HG03460 (cell line): ENCODE measurements around the gene ZG16B.

Experiments
- ATAC-seq: cut with Tn5 transposase; IDR thresholded peaks from one replicate; pipeline ENCODE4 v1.9.1; 2021; ENCODE audit not compliant: unreplicated experiment

The ZG16B gene, protein sequence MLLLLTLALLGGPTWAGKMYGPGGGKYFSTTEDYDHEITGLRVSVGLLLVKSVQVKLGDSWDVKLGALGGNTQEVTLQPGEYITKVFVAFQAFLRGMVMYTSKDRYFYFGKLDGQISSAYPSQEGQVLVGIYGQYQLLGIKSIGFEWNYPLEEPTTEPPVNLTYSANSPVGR

DNA sequence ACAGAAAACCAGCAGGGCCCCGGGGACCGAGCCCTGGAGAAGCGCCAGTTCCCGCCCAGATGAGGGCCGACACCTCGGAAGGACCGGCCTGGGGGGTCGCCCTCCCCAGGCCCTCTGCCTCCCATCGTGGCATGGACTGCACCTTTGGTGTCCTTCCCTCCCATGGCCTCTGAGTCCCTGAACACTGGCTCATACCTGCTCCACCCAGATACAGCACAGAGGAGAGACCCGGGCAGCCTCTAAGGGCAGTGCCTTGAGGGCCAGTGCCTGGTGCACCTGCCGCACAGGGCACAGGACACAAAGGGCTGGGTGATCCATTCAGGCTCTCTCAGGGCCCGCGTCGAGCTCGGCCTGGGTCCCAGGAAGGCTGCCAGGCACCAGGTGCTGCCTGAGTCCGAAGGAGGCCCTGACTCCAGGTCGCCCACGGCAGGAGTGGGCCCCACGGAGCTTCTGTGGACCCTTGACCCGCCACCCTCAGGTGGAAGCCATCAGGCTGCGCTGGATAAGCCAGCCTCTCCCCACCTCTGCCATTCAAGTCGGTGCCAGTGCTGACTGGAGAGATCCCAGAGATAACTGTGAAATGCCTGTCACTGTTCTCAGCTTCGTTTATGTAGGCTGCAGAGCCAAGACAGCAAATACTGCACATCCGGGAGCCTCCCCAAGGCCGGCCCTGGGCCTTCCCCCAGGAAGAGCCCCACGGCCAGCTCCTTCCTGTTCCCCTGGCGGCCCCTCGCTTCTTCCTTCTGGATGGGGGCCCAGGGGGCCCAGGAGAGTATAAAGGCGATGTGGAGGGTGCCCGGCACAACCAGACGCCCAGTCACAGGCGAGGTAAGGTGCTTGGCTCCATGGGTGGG lies at the start of gene ZG16B:
Gene ZG16B (plus strand): TSS at position 803 of the 854 bp plus-strand sequence. CDS start 139 bp downstream, outside the sequence.
- ATAC-seq: no peak

DNA sequence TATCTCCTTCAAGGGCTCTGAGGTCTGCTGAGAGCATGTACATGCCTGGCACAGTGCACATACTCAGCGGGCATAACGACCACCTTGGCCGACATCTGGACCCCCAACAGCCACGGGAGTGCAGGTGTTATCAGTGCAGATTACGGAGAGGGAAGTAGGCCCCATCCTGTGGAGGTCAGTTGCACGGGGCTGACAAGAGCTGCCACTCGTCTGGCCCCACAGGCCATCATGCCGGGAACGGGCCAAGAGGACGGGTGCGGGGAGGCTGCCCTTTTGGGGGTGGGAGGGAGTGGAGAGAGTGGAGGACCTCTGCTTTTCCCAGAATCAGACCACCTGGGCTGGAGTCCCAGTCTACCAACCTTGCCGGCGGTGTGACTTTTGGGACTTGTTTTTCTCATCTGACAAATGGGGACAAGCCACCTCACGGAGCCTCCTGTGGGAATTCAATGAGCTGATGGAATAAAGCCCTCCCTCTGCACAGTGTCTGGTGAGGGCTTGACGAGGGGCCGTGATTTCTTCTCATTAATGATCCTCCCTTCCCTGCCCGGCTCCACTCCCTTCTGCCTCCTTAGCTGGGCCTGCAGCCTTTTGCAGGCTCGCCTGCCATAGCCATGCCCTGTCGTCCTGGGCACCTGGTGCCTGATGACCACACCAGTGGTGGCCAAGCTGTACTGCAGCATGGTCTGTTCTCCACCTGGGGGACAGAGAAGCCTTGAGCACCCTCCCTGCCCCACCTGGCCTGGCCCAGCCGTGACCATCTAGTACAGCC lies 47.3 kb upstream of the ZG16B start:
- ATAC-seq: no peak

DNA sequence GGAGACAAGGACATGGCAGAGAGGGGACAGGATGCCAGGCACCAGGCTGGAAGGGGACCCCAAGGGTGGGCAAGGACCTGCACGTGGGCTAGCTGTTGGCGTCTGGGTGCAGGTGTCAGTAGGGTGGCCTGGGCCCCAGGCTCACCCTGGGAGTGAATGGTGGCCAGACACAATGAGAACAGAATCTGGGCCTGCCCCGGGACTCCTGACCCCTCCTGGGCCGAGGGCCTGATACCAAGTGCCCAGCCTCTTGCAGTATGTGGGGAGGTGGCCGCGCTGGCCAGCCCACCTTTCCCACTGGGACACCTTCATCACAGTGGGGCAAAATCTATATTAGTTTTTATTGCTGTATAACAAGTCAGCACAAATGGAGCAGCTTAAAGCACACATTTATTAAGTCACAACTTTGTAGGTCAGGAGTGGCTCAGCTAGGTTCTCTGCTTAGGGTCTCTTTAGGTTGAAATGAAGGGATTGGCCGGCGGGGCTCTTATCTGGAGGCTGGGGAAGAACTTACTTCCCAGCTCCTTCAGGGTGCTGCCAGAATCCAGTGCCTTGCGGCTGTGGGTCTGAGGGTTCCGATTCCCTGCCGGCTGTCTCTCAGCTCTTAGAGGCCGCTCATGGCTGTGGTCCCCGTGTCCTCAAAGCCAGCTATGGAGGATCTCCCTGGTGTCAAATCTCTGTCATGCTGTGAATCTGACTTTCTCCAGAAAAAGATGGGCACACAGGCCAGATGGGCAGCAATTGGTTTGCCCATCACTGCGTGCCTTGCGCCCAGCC lies 46.3 kb upstream of the ZG16B start:
- ATAC-seq: no peak

DNA sequence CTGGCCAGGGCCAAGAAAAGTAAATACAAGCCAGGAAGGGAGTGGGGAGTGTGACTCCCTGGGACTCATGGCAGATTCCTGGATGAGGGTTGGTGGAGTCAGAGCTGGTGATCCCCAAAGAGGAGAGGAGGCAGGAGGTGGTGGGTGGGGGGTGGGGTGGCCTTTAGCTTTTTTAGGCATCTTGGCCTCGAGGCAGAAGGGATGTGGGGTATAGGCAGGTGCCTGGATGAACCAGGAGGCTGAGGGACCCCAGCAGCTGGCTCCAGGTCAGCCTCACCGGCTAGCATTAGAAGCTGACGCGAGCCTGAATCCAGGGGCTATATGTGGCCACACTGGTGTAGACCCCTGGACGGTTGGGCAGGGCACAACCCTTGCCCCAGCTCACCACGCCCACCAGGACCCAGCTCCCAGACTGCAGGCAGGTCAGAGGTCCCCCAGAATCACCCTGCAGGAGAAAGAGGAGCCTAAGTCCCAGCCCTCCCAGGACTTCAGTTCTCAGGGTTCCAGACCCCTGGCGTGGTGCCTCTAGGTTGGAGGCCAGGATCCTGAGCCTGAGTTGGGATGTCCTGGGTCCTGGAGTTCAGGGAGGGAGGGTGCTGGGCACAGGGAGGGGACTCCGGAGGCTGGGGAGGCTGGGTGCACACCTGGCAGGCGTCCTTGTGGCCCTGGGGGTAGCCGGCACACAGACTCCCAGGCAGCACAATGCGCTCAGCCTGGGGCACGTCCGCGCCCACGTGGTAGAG lies 45.6 kb upstream of the ZG16B start:
- no peak for ATAC-seq

DNA sequence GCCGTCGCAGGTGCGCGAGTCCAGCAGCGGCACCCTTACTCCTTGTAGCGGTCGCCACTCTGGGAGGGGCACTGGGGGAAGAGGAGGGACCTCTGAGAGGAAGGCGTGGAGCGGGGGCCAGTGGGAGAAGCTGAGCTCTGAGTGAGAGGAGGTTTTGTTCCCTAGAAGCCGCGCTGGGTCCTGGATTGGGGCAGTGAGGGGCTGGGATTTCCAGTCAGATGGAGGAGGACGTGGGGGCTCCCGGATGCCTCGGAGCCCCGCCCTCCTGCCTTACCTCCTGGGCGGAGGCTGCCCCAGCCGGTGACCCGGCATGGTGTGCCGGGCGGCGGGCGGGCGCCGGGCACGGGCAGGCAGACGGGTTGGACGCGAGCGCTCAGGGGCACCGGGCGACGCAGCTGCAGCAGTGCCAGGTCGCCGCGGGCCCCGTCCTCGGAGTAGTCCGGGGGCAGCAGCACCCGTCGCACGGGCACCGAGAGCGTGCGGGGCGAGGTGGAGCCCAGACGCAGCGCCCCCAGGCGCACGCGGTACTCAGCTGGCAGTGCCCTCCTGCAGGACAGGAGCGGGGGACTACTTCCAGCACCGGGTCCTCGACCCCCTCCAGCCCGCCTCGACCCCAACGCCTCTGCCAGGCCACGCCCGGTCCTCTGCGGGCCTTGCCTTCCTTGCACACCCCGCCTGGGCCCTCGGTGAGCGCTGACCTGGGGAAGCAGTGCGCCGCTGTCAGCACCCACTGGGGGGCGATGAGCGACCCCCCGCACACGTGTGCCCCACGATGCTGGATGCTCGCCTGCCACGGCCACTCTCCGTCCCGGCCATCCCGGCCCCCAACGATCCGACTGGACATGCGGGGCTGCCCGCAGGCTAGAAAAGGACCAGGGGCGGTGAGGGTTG lies 44.8 kb upstream of the ZG16B start:
- no peak for ATAC-seq

DNA sequence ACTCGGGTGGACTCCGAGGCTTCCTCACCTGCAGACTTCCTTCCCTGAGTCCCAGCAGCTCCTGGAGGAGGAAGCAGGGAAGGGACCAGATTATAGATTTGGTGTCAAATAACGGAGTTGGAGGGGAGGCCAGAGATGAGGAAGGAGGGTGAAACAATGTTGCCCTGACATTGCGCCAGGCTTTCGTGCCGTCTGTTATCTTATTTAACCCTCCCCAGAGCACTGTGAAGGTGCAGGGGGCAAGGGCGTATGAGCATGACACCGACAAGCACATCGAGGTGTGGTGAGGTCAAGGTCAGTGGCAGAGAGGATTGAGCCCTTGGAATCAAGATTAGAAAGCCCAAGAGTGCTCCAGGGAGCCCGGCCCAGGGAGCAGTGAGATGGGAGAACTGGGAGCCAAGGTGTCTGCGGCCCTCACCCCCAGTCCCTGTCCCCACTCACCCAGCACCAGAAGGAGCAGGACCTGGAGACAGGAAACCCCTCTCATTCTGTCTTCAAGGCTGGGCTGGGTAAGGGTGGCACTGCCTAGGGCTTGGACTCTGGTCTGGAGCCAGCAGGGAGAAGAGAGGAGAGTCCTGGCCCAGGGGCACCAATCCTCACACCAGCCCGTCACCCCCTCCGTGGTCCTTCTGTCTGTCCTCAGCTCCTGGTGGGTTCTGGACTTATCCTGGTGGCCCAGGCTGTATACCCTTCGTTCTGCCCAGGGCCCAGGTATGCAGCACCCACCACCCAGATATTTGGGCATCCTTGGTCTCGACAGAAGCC lies 43.9 kb upstream of the ZG16B start:
- ATAC-seq: no peak

DNA sequence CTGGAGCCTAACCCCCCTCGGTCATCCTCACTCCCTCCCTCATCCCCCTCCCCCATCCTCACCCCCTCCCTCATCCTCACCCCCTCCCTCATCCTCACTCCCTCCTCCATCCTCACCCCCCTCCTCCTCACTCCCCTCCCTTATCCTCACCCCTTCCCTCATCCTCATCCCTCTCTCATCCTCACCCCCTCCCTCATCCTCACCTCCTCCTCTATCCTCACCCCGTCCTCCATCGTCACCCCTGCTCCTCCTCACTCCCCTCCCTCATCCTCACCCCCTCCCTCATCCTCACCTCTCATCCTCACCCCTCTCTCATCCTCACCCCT lies 43.3 kb upstream of the ZG16B start:
- no peak for ATAC-seq

DNA sequence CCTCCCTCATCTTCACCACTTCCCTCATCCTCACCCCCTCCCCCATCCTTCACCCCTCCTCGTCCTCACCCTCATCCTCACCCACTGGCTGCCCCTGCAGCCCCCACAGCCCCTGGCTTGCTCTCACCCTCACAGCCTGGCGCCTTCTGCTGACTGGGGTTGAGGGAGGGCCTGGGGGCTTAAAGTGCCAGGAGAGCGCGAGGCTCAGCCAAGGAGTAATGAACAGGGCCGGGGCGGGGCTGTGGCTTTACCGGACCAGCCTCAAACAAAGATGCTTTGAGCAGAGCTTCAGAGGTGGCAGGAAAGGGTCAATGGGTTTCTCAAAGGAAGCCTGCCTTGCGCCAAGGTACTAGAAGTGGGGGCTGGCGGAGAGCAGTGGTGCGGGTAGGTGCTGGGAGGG lies 42.7 kb upstream of the ZG16B start, which contains the start of gene PRSS33:
Gene PRSS33 (minus strand): TSS at position 155 of the 400 bp plus-strand sequence. CDS start 1,013 bp downstream, outside the sequence.
- no peak for ATAC-seq

DNA sequence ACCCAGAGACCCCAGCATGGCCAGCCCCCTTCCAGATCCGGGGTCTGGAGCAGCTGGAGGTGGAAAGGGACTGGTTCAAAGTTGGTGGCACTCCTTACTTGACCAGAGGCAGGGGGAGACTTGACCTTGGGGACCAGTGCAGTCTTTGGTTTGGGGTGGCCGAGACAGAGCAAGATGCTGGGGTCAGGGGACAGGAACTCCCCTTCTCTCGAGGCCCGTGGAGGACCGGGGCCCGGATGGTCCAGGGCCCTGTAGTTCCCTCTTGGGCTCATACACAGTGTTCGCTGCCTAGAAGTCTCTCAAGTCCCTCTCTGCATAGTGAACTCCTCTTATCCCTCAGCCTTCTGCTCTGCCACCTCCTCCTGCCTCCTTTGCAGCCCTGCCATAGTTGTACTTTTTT lies 42.1 kb upstream of the ZG16B start:
- no peak for ATAC-seq

DNA sequence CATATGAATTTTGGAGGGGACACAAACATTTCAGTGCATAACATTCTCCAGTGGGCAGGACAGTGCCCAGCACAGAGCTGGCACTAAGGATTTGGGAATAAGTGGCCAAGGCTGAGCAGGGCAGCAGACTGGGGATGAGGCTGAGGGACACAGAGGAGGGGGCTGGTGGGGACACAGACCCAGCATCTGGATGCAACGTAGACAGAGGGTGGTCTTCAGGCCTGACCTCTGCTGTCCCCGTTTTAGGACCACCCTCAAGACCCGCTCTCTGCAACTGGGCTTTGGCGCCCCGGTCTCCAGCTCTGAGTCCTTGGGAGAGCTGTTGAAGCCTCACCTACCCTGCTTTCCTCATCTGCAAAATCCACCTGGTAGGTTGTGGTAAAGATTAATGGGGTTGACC lies 39.5 kb upstream of the ZG16B start:
- ATAC-seq: no peak

DNA sequence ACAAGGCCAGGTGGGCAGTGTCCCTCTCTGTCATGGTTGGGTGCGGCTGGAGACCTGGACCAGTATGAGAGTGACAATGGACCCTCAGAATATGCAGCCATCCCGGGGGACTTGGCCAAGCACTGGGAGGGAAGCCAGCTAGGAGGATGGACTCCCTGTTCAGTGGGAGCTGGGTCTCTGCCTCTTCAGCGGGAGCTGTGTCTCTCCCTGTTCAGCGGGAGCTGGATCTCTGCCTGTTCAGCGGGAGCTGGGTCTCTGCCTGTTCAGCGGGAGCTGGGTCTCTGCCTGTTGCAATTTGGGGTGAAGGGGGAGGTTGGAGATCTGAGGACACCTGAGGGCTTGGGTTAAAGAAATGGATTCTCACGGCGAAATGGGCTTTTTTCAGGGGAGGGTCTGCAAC lies 38.9 kb upstream of the ZG16B start:
- ATAC-seq: no peak

DNA sequence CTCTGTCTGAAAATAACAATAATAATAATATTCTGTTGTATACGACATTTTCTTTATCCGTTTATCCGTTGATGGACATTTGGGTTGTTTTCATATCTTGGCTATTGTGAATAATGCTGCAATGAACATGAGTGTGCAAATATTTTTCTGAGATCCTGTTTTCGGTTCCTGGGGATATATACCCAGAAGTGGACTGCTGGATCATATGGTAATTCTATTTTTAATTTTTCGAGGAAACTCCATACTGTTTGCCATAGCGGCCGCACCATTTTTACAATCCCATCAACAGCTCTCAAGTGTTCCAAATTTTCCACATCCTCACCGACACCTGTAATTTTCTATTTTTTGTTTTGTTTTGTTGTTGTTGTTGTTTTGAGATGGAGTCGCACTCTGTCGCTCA lies 37.2 kb upstream of the ZG16B start:
- no peak for ATAC-seq

DNA sequence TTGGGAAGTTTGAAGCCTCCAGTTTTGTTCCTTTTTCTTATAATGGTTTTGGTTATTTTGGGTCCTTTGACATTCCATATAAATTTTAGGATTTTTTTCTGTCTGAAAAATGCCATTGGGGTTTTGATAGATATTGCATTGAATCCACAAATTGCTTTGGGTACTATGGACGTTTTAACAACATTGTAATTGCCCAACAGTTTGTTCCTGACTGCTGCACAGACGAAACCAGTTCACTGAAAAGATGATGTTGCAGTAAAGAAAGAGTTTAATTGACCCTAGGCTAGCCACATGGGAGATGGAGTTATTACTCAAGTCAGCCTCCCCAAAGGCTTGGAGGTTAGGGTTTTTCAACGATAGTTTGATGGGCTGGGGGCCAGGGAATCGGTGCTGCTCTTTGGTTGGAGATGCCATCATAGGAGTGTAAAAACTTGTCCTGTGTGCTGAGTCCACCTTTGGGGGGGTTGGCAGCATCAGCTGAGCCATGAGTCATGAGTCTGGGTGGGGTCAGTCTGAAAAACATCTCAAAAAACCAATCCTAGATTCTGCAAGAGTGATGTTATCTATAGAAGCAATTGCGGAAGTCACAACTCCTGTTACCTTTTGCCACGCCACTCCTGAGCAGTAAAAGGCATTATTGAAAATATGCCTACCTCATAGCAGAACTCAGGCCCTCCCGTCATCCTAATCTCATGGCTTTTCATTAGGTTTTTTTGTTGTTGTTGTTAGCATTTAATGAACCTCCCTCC lies 34.5 kb upstream of the ZG16B start:
- no peak for ATAC-seq

DNA sequence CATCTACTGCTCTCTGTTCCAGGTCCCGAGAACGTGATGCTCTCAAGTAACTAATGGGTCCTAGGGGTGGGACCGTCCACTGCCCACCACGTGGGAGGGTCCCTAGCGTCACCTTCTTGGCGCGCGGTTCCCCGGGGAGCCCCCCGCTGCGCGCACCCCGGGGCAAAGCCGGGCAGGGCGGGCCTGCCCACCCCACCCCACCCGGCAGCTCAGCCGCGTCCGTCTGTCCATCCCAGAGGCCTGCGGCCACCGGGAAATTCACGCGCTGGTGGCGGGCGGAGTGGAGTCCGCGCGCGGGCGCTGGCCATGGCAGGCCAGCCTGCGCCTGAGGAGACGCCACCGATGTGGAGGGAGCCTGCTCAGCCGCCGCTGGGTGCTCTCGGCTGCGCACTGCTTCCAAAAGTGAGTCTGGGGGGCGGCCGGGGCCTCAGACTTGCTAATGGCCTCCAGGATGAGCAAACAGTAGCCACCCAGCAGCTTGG lies 31.3 kb upstream of the ZG16B start:
- ATAC-seq: no peak

DNA sequence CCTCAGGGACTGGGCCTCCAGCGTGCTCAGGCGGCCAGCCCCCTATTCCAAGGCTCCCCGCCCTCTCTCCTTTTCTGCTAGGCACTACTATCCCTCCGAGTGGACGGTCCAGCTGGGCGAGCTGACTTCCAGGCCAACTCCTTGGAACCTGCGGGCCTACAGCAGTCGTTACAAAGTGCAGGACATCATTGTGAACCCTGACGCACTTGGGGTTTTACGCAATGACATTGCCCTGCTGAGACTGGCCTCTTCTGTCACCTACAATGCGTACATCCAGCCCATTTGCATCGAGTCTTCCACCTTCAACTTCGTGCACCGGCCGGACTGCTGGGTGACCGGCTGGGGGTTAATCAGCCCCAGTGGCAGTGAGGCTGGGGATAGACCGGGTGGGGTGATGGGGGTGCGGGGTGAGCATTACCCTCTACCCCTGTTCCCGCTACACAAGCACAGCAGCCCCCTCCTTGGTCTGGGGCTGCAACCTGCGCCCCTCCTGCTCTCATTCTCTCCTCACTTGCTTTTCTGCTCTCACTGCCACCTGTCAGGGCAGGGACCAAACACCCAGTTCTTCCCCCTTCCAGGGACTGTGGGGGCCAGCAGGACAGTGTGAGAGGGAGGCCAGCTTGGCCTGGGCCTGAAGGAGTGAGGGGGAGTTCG lies 30.8 kb upstream of the ZG16B start:
- no peak for ATAC-seq

DNA sequence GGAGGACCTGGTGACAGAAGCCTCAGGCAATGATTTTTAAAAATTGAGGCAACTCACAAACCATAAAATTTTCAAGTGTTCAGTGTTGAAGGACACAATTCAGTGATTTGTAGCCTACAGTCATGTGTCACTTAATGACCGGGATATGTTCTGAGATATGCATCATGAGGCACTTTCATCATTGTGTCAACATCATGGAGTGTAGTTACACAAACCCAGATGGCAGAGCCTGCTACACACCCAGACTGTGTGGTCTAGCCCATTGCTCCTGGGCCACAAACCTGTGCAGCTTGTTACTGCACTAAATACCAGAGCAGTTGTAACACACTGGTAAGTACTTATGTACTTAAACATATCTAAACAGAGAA lies 30.3 kb upstream of the ZG16B start:
- ATAC-seq: no peak

DNA sequence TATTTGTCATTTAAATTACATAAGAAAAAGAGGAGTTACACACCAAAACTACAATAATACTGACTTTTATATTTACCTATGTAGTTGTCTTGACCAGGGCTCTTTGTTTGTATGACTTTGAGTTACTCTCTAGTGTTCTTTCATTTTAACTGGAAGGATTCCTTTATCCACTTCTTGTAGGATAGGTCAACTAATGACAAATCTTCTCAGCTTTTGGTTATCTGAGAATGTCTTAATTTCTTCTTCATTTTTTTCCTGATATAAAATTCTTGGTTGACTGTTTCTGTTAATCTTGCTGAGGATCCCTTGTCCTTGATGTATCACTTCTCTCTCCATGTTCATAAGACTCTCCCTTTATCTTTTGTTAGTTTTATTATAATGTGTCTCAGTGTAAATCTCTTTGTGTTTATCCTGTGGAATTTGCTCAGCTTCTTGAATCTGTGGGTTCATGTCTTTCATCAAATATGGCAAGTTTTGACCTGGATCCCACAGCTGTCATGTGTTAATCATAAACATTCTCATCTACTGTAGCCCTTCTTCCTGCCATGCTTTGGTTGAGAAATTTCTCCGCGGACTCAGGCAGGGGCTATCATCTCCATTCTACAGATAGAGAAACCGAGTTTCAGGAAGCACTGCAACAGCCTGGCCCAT lies 26.4 kb upstream of the ZG16B start:
- no peak for ATAC-seq
